ENCODE measurements around the gene SIAH2. TPM values are rescaled to one million over a fixed set of nuclear protein-coding genes. Genes with fewer than 3 reads are reported as not detected.

SIAH2 gene
- total RNA-seq, 2 experiments from 2014 or later: 73.7 to 76.1 TPM

- H3K4me3 ChIP-seq (ENCODE audit: low read length): no peak overlapping the region
- no peaks in the 10 kb centered on the region for H3K27me3 ChIP-seq (ENCODE audit: control insufficient read depth in 1 of 2, insufficient read depth in 2 of 2, low read length in 2 of 2)
- peaks cover 6% of the 10 kb centered on the region for H3K4me1 ChIP-seq (ENCODE audit: insufficient read depth, low read length)
- no peak overlapping the region for H3K27ac Mint-ChIP-seq
- H3K9me3 ChIP-seq (ENCODE audit: control insufficient read depth in 1 of 2, insufficient read depth in 1 of 2, low read length in 2 of 2): no peaks in the 10 kb centered on the region
- no peaks in the 10 kb centered on the region for H3K9me3 Mint-ChIP-seq
- no peaks in the 10 kb centered on the region for H3K36me3 Mint-ChIP-seq (ENCODE audit: low read depth)
- H3K27me3 Mint-ChIP-seq: no peaks in the 10 kb centered on the region
- H3K4me3 Mint-ChIP-seq: no peak overlapping the region
- ChIA-PET CTCF (interaction anchor here (1.1 kb wide), 1 partner anchor 29 kb away, joined by 3 read pairs; no protein-coding TSS in a partner anchor), POLR2A (no interaction called here)
- intact Hi-C loops (cut with DNase I, micrococcal nuclease): no loop called here
- H3K4me1 Mint-ChIP-seq (ENCODE audit: low read depth): peaks cover 26% of the 10 kb centered on the region
- TF ChIP-seq CTCF (IDR thresholded peaks at IDR 0.05): no peak
- DNase-seq: no peak
- no peak overlapping the region for H3K27ac ChIP-seq (ENCODE audit: low read depth in 1 of 2, low read length in 2 of 2)
- H3K36me3 ChIP-seq (ENCODE audit: insufficient read depth, low read length): no peaks in the 10 kb centered on the region
- no peak for ATAC-seq (ENCODE audit: poor library complexity)
These were observed 28.2 kb downstream of the SIAH2 start for GRCh38 chr3:150734795-150735119.

DNA sequence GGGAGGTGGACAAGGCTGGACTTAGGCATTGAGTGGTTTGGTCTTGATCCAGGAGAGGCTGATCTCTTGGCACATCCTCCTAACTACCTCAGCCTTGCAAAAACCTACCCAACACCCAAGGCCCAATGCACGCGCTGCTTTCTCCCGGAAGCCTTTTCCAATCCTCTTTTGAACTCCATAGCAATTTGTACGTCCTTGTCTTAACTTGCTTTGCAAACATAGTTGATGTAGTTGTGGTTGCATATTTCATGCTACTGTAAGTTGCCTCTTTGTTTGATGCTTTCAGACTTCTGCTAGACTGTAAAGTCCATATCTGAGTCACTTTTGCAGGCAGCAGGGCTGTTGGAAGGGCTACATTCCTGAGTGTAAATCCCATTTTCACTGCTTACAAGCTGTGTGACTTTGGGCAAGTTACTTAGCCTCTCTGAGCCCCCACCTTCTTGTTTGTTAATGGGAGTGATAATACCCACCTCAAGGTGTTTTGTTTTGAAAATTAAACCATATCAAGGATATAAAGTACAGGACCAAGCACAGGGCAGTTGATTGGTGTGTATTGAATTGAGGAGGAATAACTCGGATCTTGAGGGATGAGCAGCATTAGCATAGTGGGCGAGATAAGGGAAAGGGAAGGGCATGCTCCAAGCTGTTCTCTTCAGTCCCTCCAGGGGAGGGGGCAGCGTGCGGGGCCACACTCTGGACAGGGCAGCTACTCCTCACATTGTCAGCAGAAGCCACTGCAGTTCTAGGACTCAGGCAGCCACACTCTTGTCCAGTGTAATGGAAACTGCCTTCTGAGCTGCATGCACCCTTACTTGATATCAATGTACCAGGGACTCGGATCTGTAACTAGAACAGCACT, 28.8 kb downstream of the SIAH2 start:
- no peaks in the 10 kb centered on the region for H3K27me3 ChIP-seq (ENCODE audit: control insufficient read depth in 1 of 2, insufficient read depth in 2 of 2, low read length in 2 of 2)
- H3K27ac ChIP-seq (ENCODE audit: low read depth in 1 of 2, low read length in 2 of 2): no peak overlapping the region
- Mint-ChIP-seq H3K36me3 (ENCODE audit: low read depth) (no peaks in the 10 kb centered on the region), H3K27ac (no peak overlapping the region), H3K9me3 (no peaks in the 10 kb centered on the region), H3K4me3 (no peak overlapping the region), H3K27me3 (no peaks in the 10 kb centered on the region), H3K4me1 (ENCODE audit: low read depth) (peaks cover 21% of the 10 kb centered on the region)
- H3K36me3 ChIP-seq (ENCODE audit: insufficient read depth, low read length): no peaks in the 10 kb centered on the region
- DNase-seq: no peak
- TF ChIP-seq CTCF (IDR thresholded peaks at IDR 0.05): no peak
- no peak for ATAC-seq (ENCODE audit: poor library complexity)
- intact Hi-C loops (cut with DNase I, micrococcal nuclease): no loop called here
- no peak overlapping the region for H3K4me3 ChIP-seq (ENCODE audit: low read length)
- H3K4me1 ChIP-seq (ENCODE audit: insufficient read depth, low read length): peaks cover 3% of the 10 kb centered on the region
- POLR2A ChIA-PET: interaction anchor here (1.1 kb wide), 1 partner anchor 30 kb away, joined by 3 read pairs; the partner anchor contains the start of gene ERICH6
- CTCF ChIA-PET: interaction anchor here (1.1 kb wide), 1 partner anchor 30 kb away, joined by 3 read pairs; no protein-coding TSS in a partner anchor
- no peaks in the 10 kb centered on the region for H3K9me3 ChIP-seq (ENCODE audit: control insufficient read depth in 1 of 2, insufficient read depth in 1 of 2, low read length in 2 of 2)

DNA sequence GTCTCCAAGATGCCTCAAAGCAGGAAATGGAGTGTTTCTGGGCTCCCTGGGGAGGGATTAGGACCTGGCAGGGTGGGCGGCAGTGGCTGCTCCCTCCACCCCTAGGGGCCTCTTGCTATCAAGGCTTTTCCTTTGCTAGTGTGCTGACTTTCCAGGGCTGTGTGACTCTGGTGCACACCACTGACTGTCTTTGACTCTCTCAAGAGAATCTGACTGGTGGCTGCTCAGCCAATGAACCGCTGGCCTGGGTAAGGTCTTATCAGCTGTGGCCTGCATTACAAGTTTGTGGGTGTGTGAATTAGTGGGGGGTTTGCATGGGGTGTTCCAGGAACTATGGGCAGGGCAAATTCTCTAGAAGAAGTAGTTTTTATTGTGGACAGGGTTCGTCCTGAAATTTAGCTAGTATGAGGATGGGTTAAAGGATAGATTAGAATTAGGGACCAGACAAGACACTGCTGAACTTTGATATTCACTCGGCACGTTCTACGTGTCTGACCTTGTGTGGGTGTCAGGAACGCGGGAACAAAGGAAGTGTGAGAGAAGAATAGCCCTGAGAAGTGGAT, 29.5 kb downstream of the SIAH2 start:
- CTCF ChIA-PET: no interaction called here
- Histone ChIP-seq H3K27ac (ENCODE audit: low read depth in 1 of 2, low read length in 2 of 2) (no peak overlapping the region), H3K4me3 (ENCODE audit: low read length) (no peak overlapping the region), H3K36me3 (ENCODE audit: insufficient read depth, low read length) (no peaks in the 10 kb centered on the region), H3K27me3 (ENCODE audit: control insufficient read depth in 1 of 2, insufficient read depth in 2 of 2, low read length in 2 of 2) (no peaks in the 10 kb centered on the region), H3K9me3 (ENCODE audit: control insufficient read depth in 1 of 2, insufficient read depth in 1 of 2, low read length in 2 of 2) (no peaks in the 10 kb centered on the region), H3K4me1 (ENCODE audit: insufficient read depth, low read length) (peaks cover 3% of the 10 kb centered on the region)
- Mint-ChIP-seq H3K9me3 (no peaks in the 10 kb centered on the region), H3K36me3 (ENCODE audit: low read depth) (no peaks in the 10 kb centered on the region), H3K27me3 (no peaks in the 10 kb centered on the region), H3K4me1 (ENCODE audit: low read depth) (peaks cover 15% of the 10 kb centered on the region), H3K4me3 (no peak overlapping the region), H3K27ac (no peak overlapping the region)
- POLR2A ChIA-PET: interaction anchor here (1.1 kb wide), 1 partner anchor 30 kb away, joined by 3 read pairs; the partner anchor contains the start of gene ERICH6
- ATAC-seq (ENCODE audit: poor library complexity): no peak
- no peak for TF ChIP-seq CTCF (IDR thresholded peaks at IDR 0.05)
- intact Hi-C loops (cut with DNase I, micrococcal nuclease): no loop called here
- no peak for DNase-seq

All from CD4-positive, alpha-beta T cell (primary cell).